GM12878 (cell line): ENCODE measurements around the gene FAM171A1.

Experiments used
- MYB ChIP-seq: fragments of 150-350 bp; IDR thresholded peaks from 2 replicates; pipeline ENCODE4 v1.6.1; 2014; ENCODE audit warnings: mild to moderate bottlenecking, low read depth, low read length, borderline replicate concordance
- NBN ChIP-seq: fragments of 450-650 bp; IDR thresholded peaks from 2 replicates; pipeline ENCODE4 v1.6.1; 2016
- NRF1 ChIP-seq: conservative IDR thresholded peaks from 2 replicates; pipeline ENCODE4 v1.6.1; 2011; ENCODE audit warnings: mild to moderate bottlenecking, low read depth, low read length, improper control_type of control experiment
- SPI1 ChIP-seq: IDR thresholded peaks from 2 replicates; pipeline ENCODE4 v1.6.1; 2011; ENCODE audit warnings: low read depth, mild to moderate bottlenecking, low read length, moderate library complexity, borderline replicate concordance; ENCODE audit not compliant: insufficient read depth
- TF ChIP-seq, protein P1 (sequence below), 3 experiments: IDR thresholded peaks in 2 of 3; conservative IDR thresholded peaks in 1 of 3; 2 replicates each; pipeline ENCODE4 v1.5.1; 2011; ENCODE audit warnings: low read depth in 3 of 3, low read length in 3 of 3, mild to moderate bottlenecking in 3 of 3, control low read depth in 2 of 3, moderate library complexity in 2 of 3, inconsistent platforms in 1 of 3, mixed read lengths in 1 of 3; ENCODE audit not compliant: control insufficient read depth in 2 of 3, insufficient read depth in 1 of 3; ENCODE audit errors: extremely low read depth in 1 of 3

DNA sequence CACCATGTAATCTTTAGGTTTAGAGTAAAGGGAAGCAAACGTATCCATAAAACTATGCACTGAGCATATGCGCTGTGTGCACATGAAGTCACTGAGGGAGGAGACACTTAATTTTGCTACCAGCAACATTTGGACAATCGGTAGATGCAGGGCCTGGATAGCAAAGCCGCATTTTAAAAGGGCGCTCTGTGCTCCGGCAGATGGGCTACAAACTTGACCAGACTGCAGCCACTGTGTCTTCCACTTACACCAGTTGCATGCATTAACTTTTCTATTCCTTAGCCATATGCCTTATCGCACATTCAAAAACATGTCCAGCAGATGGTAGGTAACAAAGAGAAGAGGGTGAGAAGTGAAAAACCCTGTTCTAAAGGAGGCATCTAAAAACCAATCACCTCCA is 18.3 kb downstream of the FAM171A1 start:
- TF ChIP-seq NRF1 (no peak), NBN (no peak), MYB (no peak), SPI1 (no peak)
- TF ChIP-seq, protein P1, sequence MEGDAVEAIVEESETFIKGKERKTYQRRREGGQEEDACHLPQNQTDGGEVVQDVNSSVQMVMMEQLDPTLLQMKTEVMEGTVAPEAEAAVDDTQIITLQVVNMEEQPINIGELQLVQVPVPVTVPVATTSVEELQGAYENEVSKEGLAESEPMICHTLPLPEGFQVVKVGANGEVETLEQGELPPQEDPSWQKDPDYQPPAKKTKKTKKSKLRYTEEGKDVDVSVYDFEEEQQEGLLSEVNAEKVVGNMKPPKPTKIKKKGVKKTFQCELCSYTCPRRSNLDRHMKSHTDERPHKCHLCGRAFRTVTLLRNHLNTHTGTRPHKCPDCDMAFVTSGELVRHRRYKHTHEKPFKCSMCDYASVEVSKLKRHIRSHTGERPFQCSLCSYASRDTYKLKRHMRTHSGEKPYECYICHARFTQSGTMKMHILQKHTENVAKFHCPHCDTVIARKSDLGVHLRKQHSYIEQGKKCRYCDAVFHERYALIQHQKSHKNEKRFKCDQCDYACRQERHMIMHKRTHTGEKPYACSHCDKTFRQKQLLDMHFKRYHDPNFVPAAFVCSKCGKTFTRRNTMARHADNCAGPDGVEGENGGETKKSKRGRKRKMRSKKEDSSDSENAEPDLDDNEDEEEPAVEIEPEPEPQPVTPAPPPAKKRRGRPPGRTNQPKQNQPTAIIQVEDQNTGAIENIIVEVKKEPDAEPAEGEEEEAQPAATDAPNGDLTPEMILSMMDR (IDR thresholded peaks at IDR 0.05 in 2 of 3, conservative IDR thresholded peaks at IDR 0.05 in 1 of 3; ENCODE audit: control insufficient read depth in 2 of 3, extremely low read depth in 1 of 3, insufficient read depth in 1 of 3, low read depth in 3 of 3, low read length in 3 of 3) = no peak
